ENCODE measurements around the gene SKI. TPM values are rescaled to one million over a fixed set of nuclear protein-coding genes. Genes with fewer than 3 reads are reported as not detected.

SKI gene
- total RNA-seq, 1 experiment from 2014 or later: 89.5 TPM

- no peak overlapping the region for H3K4me2 ChIP-seq (ENCODE audit: insufficient read depth, insufficient read length, low read length)
- no peaks in the 10 kb centered on the region for H3K9me3 Mint-ChIP-seq
- H2BK15ac ChIP-seq (ENCODE audit: low read depth, low read length): no peak overlapping the region
- no peak for DNase-seq
- no peaks in the 10 kb centered on the region for H3K27me3 ChIP-seq (ENCODE audit: insufficient read depth, low read length)
- H3K9ac ChIP-seq (ENCODE audit: extremely low read depth, insufficient read length, low read length): no peak overlapping the region
- peak overlapping the region in 1 of 3 experiments; percentile 81; a peak in 2 of 7 replicates for H3K27ac Mint-ChIP-seq
- H2BK12ac ChIP-seq (ENCODE audit: insufficient read length, low read depth, low read length): no peak overlapping the region
- H2BK20ac ChIP-seq (ENCODE audit: low read depth, low read length, poor library complexity, severe bottlenecking): no peak overlapping the region
- H3K9me3 ChIP-seq (ENCODE audit: control insufficient read depth, low read depth, low read length): no peaks in the 10 kb centered on the region
- H4K91ac ChIP-seq (ENCODE audit: insufficient read length, low read depth, low read length): no peak overlapping the region
- no peaks in the 10 kb centered on the region for H3K27me3 Mint-ChIP-seq (ENCODE audit: low read depth)
- no peak overlapping the region for H2BK120ac ChIP-seq (ENCODE audit: low read depth, low read length, poor library complexity, severe bottlenecking)
- H2AK5ac ChIP-seq (ENCODE audit: insufficient read length, low read length): no peak overlapping the region
- no peaks in the 10 kb centered on the region for H4K20me1 ChIP-seq (ENCODE audit: control insufficient read depth, insufficient read depth, insufficient read length)
- no peak overlapping the region for H3T11ph ChIP-seq (ENCODE audit: low read length)
- no peak overlapping the region for H3K27ac ChIP-seq (ENCODE audit: insufficient read length, low read depth, low read length)
- H4K5ac ChIP-seq (ENCODE audit: insufficient read length, low read depth, low read length): no peak overlapping the region
- no peak for TF ChIP-seq CTCF (conservative IDR thresholded peaks at IDR 0.05)
- no peaks in the 10 kb centered on the region for H3K4me1 ChIP-seq (ENCODE audit: insufficient read depth, low read length)
- H3K23me2 ChIP-seq (ENCODE audit: insufficient read length, low read depth, low read length, poor library complexity, severe bottlenecking): no peaks in the 10 kb centered on the region
- no peak overlapping the region for H4K8ac ChIP-seq (replicated peaks; ENCODE audit: insufficient read length, low read depth, low read length)
- H2AFZ ChIP-seq (ENCODE audit: low read length): no peak overlapping the region
- H3K56ac ChIP-seq (ENCODE audit: insufficient read length, low read depth, low read length): no peak overlapping the region
- no peak overlapping the region for H3K23ac ChIP-seq (ENCODE audit: insufficient read length, low read depth, low read length)
- no peak overlapping the region for H3K4me3 Mint-ChIP-seq
- WGBS (ENCODE audit: extremely low coverage, insufficient read length, low lambda C conversion rate): no CpG with 5 or more reads among the region's 24 CpGs
- no peak overlapping the region for H2BK5ac ChIP-seq (ENCODE audit: insufficient read length, low read length)
- H3K4ac ChIP-seq (ENCODE audit: low read depth, low read length): no peak overlapping the region
- no peak overlapping the region for H3K18ac ChIP-seq (ENCODE audit: insufficient read length, low read depth, low read length)
- peaks cover 0 to 9% of the 10 kb centered on the region in 2 experiments; a peak in 1 of 4 replicates for H3K4me1 Mint-ChIP-seq
- no peaks in the 10 kb centered on the region for H3K79me1 ChIP-seq (ENCODE audit: insufficient read depth, low read depth, low read length, poor library complexity, severe bottlenecking)
- H3K14ac ChIP-seq (ENCODE audit: insufficient read depth, low read length): no peak overlapping the region
- H3K36me3 Mint-ChIP-seq (ENCODE audit: insufficient read depth in 1 of 3, low read depth in 3 of 3): no peaks in the 10 kb centered on the region
- H3K79me2 ChIP-seq (ENCODE audit: insufficient read depth, low read length): no peaks in the 10 kb centered on the region
Measured at GRCh38 chr1:2345297-2346075, 117.4 kb downstream of the SKI start.
